GM10248 (cell line): Measurements from ENCODE around the gene PPP1R14D.

Experiments used
- CTCF ChIA-PET: fragments of 300-600 bp; sonication (Branson Sonifier 250); formaldehyde crosslinking; extraction: SDS; loops from one replicate; lab custom pipeline; 2021; ENCODE audit warnings: antibody characterized with exemption; lab: Yijun Ruan, JAX
- POLR2A ChIA-PET: fragments of 350-650 bp; sonication (Branson Sonifier 250); formaldehyde crosslinking; extraction: SDS; loops from one replicate; lab custom pipeline; 2020; ENCODE audit warnings: antibody characterized with exemption; lab: Yijun Ruan, JAX
- DNase-seq: peaks from one replicate; pipeline ENCODE4 v3.0.0; 2012; ENCODE audit errors: extremely low spot score
- CTCF ChIP-seq: IDR thresholded peaks from 2 replicates; pipeline ENCODE4 v1.5.1; 2012; ENCODE audit warnings: mild to moderate bottlenecking, low read depth; ENCODE audit errors: extremely low read depth, missing control alignments, control extremely low read depth

PPP1R14D gene

GRCh38 chr15:40859206-40859851, 30.8 kb upstream of the PPP1R14D start:
- POLR2A ChIA-PET, result interaction anchor here (0.6 to 1.8 kb wide), 3 partner anchors 9 to 35 kb away, joined by 5 to 16 read pairs (median 7); partner anchors contain the start of gene VPS18
- DNase-seq, result peak; percentile 86
- CTCF ChIA-PET, result interaction anchor here (0.6 to 4.2 kb wide), 39 partner anchors 27 to 474 kb away, joined by 3 to 31 read pairs (median 4); partner anchors contain the start of genes DNAJC17, NUSAP1, RAD51 and RPUSD2
- TF ChIP-seq CTCF, result peak; percentile 88

GRCh38 chr15:40858706-40859105, 30.2 kb upstream of the PPP1R14D start:
- DNase-seq, result no peak
- no peak for TF ChIP-seq CTCF
- POLR2A ChIA-PET, result interaction anchor here (0.6 to 1.8 kb wide), 3 partner anchors 14 to 112 kb away, joined by 4 to 16 read pairs (median 7); partner anchors contain the start of gene VPS18
- CTCF ChIA-PET, result interaction anchor here (0.6 to 4.2 kb wide), 50 partner anchors 24 to 474 kb away, joined by 3 to 31 read pairs (median 4); partner anchors contain the start of genes DNAJC17, NUSAP1, RAD51 and RPUSD2

GRCh38 chr15:40857601-40858341, 29.3 kb upstream of the PPP1R14D start:
- DNase-seq, result peak; percentile 89
- ChIA-PET POLR2A (interaction anchor here (0.6 to 2.5 kb wide), 4 partner anchors 15 to 111 kb away, joined by 4 to 7 read pairs (median 6); partner anchors contain the start of gene VPS18), CTCF (interaction anchor here (0.6 to 4.2 kb wide), 51 partner anchors 23 to 1171 kb away, joined by 3 to 31 read pairs (median 3); partner anchors contain the start of genes CCDC32, DNAJC17, RAD51 and ZFYVE19)
- TF ChIP-seq CTCF, result peak; percentile 97

GRCh38 chr15:40856746-40857145, 28.2 kb upstream of the PPP1R14D start:
- CTCF ChIA-PET, result interaction anchor here (0.9 to 4.2 kb wide), 18 partner anchors 24 to 1172 kb away, joined by 3 to 31 read pairs (median 10); partner anchors contain the start of genes DNAJC17, RAD51 and ZFYVE19
- DNase-seq, result no peak
- no peak for TF ChIP-seq CTCF
- POLR2A ChIA-PET, result interaction anchor here (2.5 kb wide), 1 partner anchor 16 kb away, joined by 7 read pairs; no protein-coding TSS in a partner anchor

- no peak for TF ChIP-seq CTCF
- ChIA-PET CTCF (interaction anchor here (0.9 to 4.2 kb wide), 5 partner anchors 28 to 166 kb away, joined by 3 to 31 read pairs (median 3); no protein-coding TSS in a partner anchor), POLR2A (interaction anchor here (2.5 kb wide), 1 partner anchor 17 kb away, joined by 7 read pairs; no protein-coding TSS in a partner anchor)
- DNase-seq, result no peak
Observed at GRCh38 chr15:40855706-40856234, 27.3 kb upstream of the PPP1R14D start.
